Measurements from ENCODE around the gene MYMX. TPM values are rescaled to one million over a fixed set of nuclear protein-coding genes. Genes with fewer than 3 reads are reported as not detected.
"Not testable (repeated sequence)": the region's sequence is repeated elsewhere in the genome, so short reads cannot be mapped to it uniquely, and the experiment has no call there.

The MYMX gene
- total RNA-seq, 3 donors from 2014 or later = 0.88 to 3.4 (median 2.9) TPM

DNA sequence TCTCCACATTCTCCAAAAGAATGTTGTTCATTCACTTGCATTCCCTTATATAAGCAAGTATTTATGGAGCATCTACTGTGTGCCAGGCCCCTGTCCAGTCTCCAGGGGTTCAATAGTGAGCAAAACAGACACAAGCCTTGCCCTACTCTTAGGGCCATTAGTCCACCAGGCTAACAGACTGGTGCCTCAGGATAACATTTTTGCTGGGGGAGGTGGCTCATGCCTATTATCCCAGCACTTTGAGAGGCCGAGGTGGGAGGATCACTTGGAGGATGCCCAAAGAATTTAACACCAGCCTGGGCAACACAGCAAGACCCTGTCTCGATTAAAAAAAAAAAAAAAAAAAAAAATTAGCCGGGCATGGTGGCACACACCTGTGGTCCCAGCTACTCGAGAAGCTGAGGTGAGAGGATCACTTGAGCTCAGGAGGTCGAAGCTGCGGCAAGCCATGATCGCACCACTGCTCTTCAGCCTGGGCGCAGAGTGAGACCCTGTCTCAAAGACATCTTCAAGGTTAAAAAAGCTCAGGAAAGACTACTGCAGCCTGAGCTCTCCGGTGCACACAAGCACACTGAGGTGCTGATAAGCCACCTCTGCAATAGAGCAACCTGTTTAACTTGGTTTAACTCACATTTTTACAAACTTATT, 38.2 kb upstream of the MYMX start:
- TF ChIP-seq CTCF (IDR thresholded peaks at IDR 0.05) (no peak), POLR2AphosphoS5 (IDR thresholded peaks at IDR 0.05) (no peak), POLR2A (IDR thresholded peaks at IDR 0.05) (no peak)
- no peak for DNase-seq (ENCODE audit: low spot score in 2 of 2)
- H3K9me3 ChIP-seq = no peaks in the 10 kb centered on the region
- intact Hi-C loops (cut with DNase I; ENCODE audit: low total_unique reads) = no loop called here
- H3K4me3 ChIP-seq = no peak overlapping the region
- H3K4me1 ChIP-seq = no peaks in the 10 kb centered on the region
- no peaks in the 10 kb centered on the region for H3K36me3 ChIP-seq
- H3K27me3 ChIP-seq = no peaks in the 10 kb centered on the region
- H3K27ac ChIP-seq = peak overlapping the region; percentile 52 to 74

DNA sequence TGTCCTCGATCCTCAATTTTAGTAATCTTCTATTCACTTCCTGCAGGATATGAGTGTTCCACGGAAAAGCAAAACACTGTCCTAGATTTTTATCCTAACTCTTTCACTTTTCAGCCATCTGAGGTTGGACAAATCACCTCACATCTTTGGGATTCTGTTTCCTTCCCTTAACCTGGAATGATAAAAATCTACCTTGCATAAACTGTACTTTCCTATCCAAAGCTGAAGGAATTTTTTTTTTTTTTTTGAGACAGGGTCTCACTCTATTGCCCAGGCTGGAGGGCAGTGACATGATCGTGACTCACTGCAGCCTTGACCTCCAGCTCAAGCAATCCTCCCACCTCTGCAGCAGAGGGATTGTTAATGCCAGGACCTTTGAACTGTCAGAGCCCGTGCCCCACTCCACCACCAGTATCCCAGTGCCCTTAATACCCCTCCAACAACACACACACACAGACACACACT, 37.6 kb upstream of the MYMX start:
- DNase-seq (ENCODE audit: low spot score in 2 of 2) = no peak
- H3K36me3 ChIP-seq = no peaks in the 10 kb centered on the region
- H3K27ac ChIP-seq = peak overlapping the region in 1 of 2 donors; percentile 43
- no peak overlapping the region for H3K4me3 ChIP-seq
- intact Hi-C loops (cut with DNase I; ENCODE audit: low total_unique reads) = no loop called here
- no peaks in the 10 kb centered on the region for H3K27me3 ChIP-seq
- no peak for TF ChIP-seq POLR2AphosphoS5 (IDR thresholded peaks at IDR 0.05)
- TF ChIP-seq CTCF (IDR thresholded peaks at IDR 0.05) = no peak
- TF ChIP-seq POLR2A (IDR thresholded peaks at IDR 0.05) = no peak
- no peaks in the 10 kb centered on the region for H3K9me3 ChIP-seq
- H3K4me1 ChIP-seq = no peaks in the 10 kb centered on the region

DNA sequence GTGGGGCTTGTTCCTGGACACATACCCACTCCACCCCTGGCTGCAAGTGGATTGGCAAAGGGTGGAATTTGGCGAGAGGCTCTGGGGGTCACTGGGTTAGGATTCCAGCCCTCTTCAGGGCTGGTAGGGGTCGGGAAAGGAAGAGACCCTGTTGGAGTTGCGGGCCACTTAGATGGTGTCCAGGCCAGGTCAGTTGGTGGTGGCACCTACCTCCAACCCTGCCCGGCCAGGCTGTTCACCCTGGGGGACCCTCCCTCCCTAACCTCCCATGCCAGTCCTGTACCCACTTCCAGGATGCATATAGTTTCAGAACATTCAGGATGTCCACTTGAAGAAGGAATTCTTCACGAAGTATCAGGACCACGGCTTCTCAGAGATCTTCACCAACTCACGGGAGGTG, 37.1 kb upstream of the MYMX start:
- Histone ChIP-seq H3K27me3 (no peaks in the 10 kb centered on the region), H3K9me3 (no peaks in the 10 kb centered on the region), H3K4me1 (no peaks in the 10 kb centered on the region), H3K4me3 (no peak overlapping the region), H3K27ac (peak overlapping the region in 1 of 2 donors; percentile 43), H3K36me3 (no peaks in the 10 kb centered on the region)
- TF ChIP-seq POLR2A (IDR thresholded peaks at IDR 0.05) (no peak), POLR2AphosphoS5 (IDR thresholded peaks at IDR 0.05) (no peak), CTCF (IDR thresholded peaks at IDR 0.05) (no peak)
- intact Hi-C loops (cut with DNase I; ENCODE audit: low total_unique reads) = no loop called here
- no peak for DNase-seq (ENCODE audit: low spot score in 2 of 2)

DNA sequence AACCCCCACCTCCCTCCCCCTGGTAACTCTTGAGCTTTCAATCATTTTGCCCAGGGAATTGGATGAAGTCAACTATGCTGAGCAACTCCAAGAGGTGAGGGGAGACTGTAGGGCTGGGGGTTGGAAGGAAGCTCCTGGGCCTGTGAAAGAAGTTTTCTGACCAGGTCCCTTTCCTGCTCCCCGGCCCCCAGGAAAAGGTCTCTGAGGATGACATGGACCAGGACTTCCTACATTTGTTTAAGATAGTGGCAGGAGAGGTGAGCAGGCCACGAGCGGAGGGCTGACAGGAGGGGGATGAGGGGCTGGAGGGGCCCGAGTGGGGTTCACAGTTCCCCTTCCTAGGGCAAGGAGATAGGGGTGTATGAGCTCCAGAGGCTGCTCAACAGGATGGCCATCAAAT, 36.3 kb upstream of the MYMX start:
- TF ChIP-seq CTCF (IDR thresholded peaks at IDR 0.05) = no peak
- no peak for TF ChIP-seq POLR2A (IDR thresholded peaks at IDR 0.05)
- TF ChIP-seq POLR2AphosphoS5 (IDR thresholded peaks at IDR 0.05) = no peak
- H3K27ac ChIP-seq = no peak overlapping the region
- no peaks in the 10 kb centered on the region for H3K36me3 ChIP-seq
- intact Hi-C loops (cut with DNase I; ENCODE audit: low total_unique reads) = no loop called here
- H3K4me1 ChIP-seq = no peaks in the 10 kb centered on the region
- no peak for DNase-seq (ENCODE audit: low spot score in 2 of 2)
- no peak overlapping the region for H3K4me3 ChIP-seq
- H3K9me3 ChIP-seq = no peaks in the 10 kb centered on the region
- no peaks in the 10 kb centered on the region for H3K27me3 ChIP-seq

DNA sequence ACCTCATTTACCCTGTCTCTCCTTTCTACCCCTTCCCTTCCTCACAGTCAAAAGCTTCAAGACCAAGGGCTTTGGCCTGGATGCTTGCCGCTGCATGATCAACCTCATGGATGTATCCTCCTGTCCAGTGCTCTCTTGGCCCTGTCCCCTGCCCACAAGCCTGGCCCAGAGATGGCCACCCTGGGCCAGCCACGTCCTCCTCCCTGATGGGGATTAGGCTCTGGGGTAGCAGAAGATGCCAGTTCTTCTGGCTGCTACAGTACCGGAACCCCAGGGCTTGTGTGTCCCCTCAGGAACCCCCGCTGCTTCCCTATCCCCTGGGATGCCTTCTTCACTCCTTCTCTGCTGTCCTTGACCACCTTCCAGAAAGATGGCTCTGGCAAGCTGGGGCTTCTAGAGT, 35.8 kb upstream of the MYMX start:
- intact Hi-C loops (cut with DNase I; ENCODE audit: low total_unique reads) = no loop called here
- H3K27me3 ChIP-seq = no peaks in the 10 kb centered on the region
- H3K27ac ChIP-seq = no peak overlapping the region
- TF ChIP-seq CTCF (IDR thresholded peaks at IDR 0.05) (no peak), POLR2AphosphoS5 (IDR thresholded peaks at IDR 0.05) (no peak), POLR2A (IDR thresholded peaks at IDR 0.05) (no peak)
- H3K4me1 ChIP-seq = no peaks in the 10 kb centered on the region
- H3K9me3 ChIP-seq = no peaks in the 10 kb centered on the region
- H3K36me3 ChIP-seq = no peaks in the 10 kb centered on the region
- H3K4me3 ChIP-seq = no peak overlapping the region
- no peak for DNase-seq (ENCODE audit: low spot score in 2 of 2)

GRCh38 chr6:44181784-44182183, 34.9 kb upstream of the MYMX start:
- H3K36me3 ChIP-seq; H3K4me1 ChIP-seq; DNase-seq (ENCODE audit: low spot score in 2 of 2); H3K27me3 ChIP-seq; H3K4me3 ChIP-seq; H3K9me3 ChIP-seq; intact Hi-C loops (cut with DNase I; ENCODE audit: low total_unique reads); H3K27ac ChIP-seq: not testable (repeated sequence)
